ENCODE results near the gene C16orf46.
"Not testable (repeated sequence)": the region's sequence is repeated elsewhere in the genome, so short reads cannot be mapped to it uniquely, and the experiment has no call there.

The C16orf46 gene, protein sequence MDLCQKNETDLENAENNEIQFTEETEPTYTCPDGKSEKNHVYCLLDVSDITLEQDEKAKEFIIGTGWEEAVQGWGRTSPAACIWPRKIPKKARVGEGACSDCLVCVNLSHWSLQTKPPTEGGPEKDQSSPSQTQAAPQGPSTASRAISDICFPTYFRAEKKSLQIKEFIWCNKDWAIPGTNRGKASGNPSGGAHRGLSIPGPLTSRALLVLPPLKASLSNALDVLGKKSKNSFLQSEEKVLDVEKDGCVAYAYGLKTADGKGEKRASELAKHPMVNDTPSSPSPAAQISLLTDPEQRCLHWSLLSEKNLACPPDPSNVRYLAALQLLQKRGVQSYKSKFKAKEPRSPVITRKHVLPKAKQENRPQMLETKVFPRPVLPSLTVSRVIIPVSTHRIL

DNA sequence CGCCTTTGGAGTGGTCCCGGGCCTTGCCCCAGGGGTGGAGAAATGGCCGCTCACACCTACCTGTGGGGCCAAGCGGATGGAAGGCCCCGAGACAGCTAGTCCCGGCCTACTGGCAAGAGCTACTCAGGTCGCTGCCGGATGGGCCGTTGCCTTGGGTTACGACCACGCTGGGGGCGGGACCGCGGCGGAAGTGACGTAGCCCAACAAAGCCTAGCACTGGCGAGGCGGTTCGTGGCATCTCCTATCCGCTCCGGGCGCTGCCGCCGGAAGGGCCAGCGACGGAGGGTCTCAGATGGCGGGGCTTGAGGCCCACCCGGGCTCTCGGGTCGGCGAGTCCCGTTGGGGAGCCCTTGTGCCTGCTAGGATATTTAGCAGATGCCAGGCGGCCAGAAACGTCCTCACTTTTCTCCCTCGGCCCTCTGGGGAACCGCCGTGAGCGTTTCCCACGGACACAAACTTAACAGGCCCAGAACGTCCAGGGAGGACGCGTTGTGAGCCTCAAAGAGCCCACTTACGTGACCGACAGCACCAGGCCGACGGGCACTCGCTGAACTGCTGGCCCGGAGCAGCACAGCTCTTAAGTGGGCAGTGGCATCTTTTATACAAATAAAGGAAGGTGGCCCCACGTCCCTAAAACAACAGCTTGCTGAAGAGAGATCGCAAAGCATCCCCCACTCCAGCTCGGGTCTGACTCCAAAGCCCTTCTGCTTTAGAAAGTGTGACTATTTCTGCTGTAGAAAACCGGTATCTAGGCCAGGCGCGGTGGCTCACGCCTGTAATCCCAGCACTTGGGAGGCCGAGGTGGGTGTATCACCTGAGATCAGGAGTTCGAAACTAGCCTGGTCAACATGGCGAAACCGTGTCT is at the start of gene C16orf46:
Gene C16orf46, minus strand, starts transcription at position 163 of the 865 bp plus-strand sequence. CDS start 13,283 bp downstream, outside the sequence.
- TF ChIP-seq EZH2 (IDR thresholded peaks at IDR 0.05) (no peak), POLR2AphosphoS5 (IDR thresholded peaks at IDR 0.05; ENCODE audit: borderline replicate concordance, low read depth, low read length) (peak; percentile 79)
- peak; percentile 26 for DNase-seq (ENCODE audit: low read depth, low spot score)
- Histone ChIP-seq H3K36me3 (ENCODE audit: insufficient read depth, low read length) (no peaks in the 10 kb centered on the region), H3K4me3 (peak within 1 kb of the TSS; percentile 87), H3K9ac (ENCODE audit: insufficient read length) (peak within 1 kb of the TSS; percentile 76), H3K9me3 (ENCODE audit: low read depth, low read length) (no peaks in the 10 kb centered on the region), H3K27ac (peak within 1 kb of the TSS; percentile 67; the same call in 1 of the 2 replicates)

DNA sequence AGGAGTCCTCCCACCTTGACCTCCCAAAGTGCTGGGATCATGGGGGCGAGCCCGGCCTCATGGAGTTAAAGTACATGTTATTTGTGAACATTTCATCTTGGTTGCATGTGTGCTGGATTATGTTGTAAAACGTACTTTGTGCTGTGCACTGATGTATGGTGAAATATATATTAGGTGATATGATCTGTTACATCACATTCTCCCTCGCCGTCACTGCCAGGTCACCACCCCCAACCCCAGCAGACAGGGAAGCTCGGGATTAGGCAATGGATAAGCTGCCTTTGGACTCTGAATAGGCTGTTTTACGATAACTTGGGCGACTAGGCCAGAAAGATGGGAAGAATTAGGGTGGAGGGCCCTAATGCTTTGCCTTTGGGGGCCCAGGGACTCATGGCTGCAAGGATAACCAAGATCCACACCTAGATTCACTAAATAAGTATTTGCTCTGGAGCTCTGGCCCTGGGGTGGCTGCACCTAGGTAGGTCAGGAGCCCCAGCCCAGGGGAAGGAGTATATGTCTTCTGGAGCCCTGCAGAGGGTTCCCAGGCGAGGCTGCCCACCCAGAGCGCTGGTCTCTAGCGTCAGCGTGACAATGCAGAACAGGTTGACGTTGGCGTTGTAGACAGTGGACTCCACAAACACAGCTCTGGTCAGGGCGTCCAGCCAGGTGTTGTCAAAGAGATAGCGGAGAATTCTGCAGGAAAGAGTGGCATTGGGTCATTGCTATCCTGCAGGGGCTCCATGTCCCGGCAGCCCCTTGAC is 46.2 kb upstream of the C16orf46 start:
- no peaks in the 10 kb centered on the region for H3K36me3 ChIP-seq (ENCODE audit: insufficient read depth, low read length)
- H3K9me3 ChIP-seq (ENCODE audit: low read depth, low read length), result no peaks in the 10 kb centered on the region
- no peak overlapping the region for H3K27ac ChIP-seq
- no peak overlapping the region for H3K4me3 ChIP-seq
- H3K9ac ChIP-seq (ENCODE audit: insufficient read length), result no peak overlapping the region
- no peak for DNase-seq (ENCODE audit: low read depth, low spot score)
- TF ChIP-seq FOXP2 (optimal IDR thresholded peaks at IDR 0.05; ENCODE audit: control extremely low read depth, extremely low read length, insufficient read depth), result no peak
- TF ChIP-seq EZH2 (IDR thresholded peaks at IDR 0.05), result no peak
- TF ChIP-seq POLR2AphosphoS5 (IDR thresholded peaks at IDR 0.05; ENCODE audit: borderline replicate concordance, low read depth, low read length), result no peak

DNA sequence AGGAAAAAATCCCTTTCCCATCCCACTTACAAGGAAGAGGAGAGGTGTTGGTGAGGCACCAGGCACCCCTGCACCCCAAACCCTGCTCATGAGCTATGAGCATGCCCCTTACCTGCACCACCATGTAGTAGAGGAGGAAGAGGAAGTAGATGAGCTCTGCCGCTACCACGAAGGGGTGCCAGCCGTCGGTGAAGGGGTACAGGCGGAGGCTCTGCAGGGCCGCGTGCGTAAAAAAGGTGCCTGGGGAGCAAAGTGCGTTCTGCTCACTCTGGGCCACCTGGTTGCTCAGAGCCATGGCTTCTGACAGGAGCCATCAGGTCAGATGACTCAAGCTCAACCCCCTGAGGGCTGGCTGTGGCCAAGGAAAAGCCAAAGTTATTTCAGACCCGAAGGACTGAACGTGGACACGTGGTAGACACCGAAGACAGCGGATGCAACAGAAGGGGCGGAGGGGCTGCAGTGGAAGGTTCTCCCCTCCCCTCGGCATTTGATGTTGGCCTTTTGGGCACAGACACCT is 44.5 kb upstream of the C16orf46 start:
- Histone ChIP-seq H3K9ac (ENCODE audit: insufficient read length) (no peak overlapping the region), H3K4me3 (no peak overlapping the region), H3K27ac (no peak overlapping the region), H3K36me3 (ENCODE audit: insufficient read depth, low read length) (no peaks in the 10 kb centered on the region), H3K9me3 (ENCODE audit: low read depth, low read length) (no peaks in the 10 kb centered on the region)
- no peak for TF ChIP-seq POLR2AphosphoS5 (IDR thresholded peaks at IDR 0.05; ENCODE audit: borderline replicate concordance, low read depth, low read length)
- no peak for TF ChIP-seq EZH2 (IDR thresholded peaks at IDR 0.05)
- TF ChIP-seq FOXP2 (optimal IDR thresholded peaks at IDR 0.05; ENCODE audit: control extremely low read depth, extremely low read length, insufficient read depth), result no peak
- no peak for DNase-seq (ENCODE audit: low read depth, low spot score)

DNA sequence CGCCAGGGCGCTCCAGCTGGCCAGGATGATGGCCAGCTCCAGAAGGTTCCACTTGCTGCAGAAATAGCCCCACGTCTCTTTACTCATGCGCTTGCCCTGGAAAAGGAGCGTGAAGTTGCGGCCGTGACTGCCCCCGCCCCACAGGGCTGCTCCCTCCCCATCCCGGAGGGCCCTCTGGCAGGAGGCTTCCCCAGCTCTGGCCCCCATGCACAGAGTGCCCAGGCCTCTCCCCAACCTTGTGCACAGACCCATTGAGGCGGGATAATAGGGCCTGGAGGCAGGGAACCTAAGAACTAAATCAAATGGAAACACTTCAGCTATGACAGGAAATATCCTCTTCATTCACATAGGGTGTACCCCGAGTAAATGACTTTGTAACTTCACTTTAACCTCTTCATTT is 40.4 kb upstream of the C16orf46 start:
- DNase-seq (ENCODE audit: low read depth, low spot score), result no peak
- H3K4me3 ChIP-seq, result no peak overlapping the region
- H3K27ac ChIP-seq, result no peak overlapping the region
- no peaks in the 10 kb centered on the region for H3K9me3 ChIP-seq (ENCODE audit: low read depth, low read length)
- no peak for TF ChIP-seq POLR2AphosphoS5 (IDR thresholded peaks at IDR 0.05; ENCODE audit: borderline replicate concordance, low read depth, low read length)
- H3K36me3 ChIP-seq (ENCODE audit: insufficient read depth, low read length), result no peaks in the 10 kb centered on the region
- H3K9ac ChIP-seq (ENCODE audit: insufficient read length), result no peak overlapping the region

DNA sequence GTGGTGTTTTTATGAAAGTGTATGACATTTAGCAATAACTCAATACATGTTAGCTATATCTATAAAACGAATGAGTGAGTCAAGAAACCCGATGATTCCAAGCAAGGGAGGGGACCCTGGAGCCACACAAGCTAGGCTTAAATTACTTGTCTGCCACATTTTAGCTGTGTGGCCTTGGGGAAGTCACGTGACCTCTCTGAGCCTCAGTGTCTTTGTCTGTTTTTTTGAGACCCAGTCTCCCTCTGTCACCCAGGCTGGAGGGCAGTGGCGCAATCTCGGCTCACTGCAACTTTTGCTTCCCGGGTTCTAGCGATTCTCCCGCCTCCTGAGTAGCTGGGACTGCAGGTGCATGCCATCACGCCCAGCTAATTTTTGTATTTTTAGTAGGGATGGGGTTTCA is 39.2 kb upstream of the C16orf46 start:
- DNase-seq (ENCODE audit: low read depth, low spot score), result no peak

DNA sequence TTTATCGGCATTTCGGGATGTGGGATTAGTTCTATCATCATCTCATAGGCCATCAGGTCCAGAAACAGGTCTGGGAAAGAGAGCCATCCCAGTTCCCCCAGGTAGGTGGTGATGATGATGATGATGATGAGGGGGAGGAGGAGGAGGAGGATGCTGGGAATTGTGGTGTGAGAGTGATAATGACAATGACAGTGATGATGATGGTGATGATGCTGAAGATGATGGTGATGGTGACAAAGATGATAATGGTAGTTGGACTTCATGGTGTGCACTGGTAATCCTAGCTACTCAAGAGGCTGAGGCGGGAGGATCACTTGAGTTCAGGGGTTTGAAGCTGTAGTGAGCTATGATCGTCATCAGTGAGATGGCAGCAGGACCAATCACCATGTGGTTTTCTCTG is 35.4 kb upstream of the C16orf46 start:
- Histone ChIP-seq H3K9ac (ENCODE audit: insufficient read length) (no peak overlapping the region), H3K4me3 (no peak overlapping the region), H3K27ac (no peak overlapping the region), H3K36me3 (ENCODE audit: insufficient read depth, low read length) (no peaks in the 10 kb centered on the region), H3K9me3 (ENCODE audit: low read depth, low read length) (no peaks in the 10 kb centered on the region)
- TF ChIP-seq FOXP2 (optimal IDR thresholded peaks at IDR 0.05; ENCODE audit: control extremely low read depth, extremely low read length, insufficient read depth) (no peak), POLR2AphosphoS5 (IDR thresholded peaks at IDR 0.05; ENCODE audit: borderline replicate concordance, low read depth, low read length) (no peak), EZH2 (IDR thresholded peaks at IDR 0.05) (no peak)
- DNase-seq (ENCODE audit: low read depth, low spot score), result no peak

More for the DNA sequence above, 39.2 kb upstream of the C16orf46 start:
- no peak overlapping the region for H3K27ac ChIP-seq
- H3K9me3 ChIP-seq (ENCODE audit: low read depth, low read length), result no peaks in the 10 kb centered on the region
- no peaks in the 10 kb centered on the region for H3K36me3 ChIP-seq (ENCODE audit: insufficient read depth, low read length)
- no peak overlapping the region for H3K9ac ChIP-seq (ENCODE audit: insufficient read length)
- no peak overlapping the region for H3K4me3 ChIP-seq
- no peak for TF ChIP-seq POLR2AphosphoS5 (IDR thresholded peaks at IDR 0.05; ENCODE audit: borderline replicate concordance, low read depth, low read length)
- TF ChIP-seq EZH2 (IDR thresholded peaks at IDR 0.05), result no peak
- no peak for TF ChIP-seq FOXP2 (optimal IDR thresholded peaks at IDR 0.05; ENCODE audit: control extremely low read depth, extremely low read length, insufficient read depth)

DNA sequence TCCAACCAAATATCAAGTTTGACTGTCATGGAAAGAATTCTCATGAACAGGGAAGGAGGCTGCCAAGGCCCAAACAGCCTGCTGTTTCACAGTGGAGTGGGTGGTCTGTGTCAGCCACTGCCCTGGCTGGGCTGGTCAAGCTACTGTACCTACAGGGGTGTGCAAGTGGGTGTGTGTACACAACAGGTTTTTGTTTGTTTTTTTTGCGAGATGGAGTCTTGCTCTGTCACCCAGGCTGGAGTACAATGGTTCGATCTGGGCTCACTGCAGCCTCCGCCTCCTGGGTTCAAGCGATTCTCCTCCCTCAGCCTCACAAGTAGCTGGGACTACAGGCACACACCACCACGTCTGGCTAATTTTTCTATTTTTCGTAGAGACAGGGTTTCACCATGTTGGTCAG is 32.2 kb upstream of the C16orf46 start:
- H3K9me3 ChIP-seq (ENCODE audit: low read depth, low read length); H3K27ac ChIP-seq; H3K4me3 ChIP-seq; H3K36me3 ChIP-seq (ENCODE audit: insufficient read depth, low read length); H3K9ac ChIP-seq (ENCODE audit: insufficient read length); DNase-seq (ENCODE audit: low read depth, low spot score): not testable (repeated sequence)

DNA sequence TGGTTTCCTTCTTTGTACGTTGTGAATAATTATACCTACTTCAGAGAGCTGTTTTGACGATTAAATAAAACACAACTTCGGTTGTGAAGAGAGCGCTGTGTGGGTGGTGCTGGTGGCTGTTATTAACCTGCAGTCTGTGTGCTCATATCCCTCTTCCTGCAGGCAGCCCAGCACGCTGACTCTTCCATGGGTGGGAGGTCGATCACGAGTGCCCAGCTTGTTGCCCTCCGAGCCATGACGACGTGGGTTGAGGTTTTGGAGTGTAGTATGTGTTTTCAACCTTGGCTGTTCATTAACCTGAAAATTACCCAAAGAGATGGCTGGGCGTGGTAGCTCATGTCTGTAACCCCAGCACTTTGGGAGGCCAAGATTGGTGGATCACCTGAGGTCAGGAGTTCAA is 30.5 kb upstream of the C16orf46 start:
- Histone ChIP-seq H3K27ac (no peak overlapping the region), H3K9ac (ENCODE audit: insufficient read length) (no peak overlapping the region), H3K9me3 (ENCODE audit: low read depth, low read length) (no peaks in the 10 kb centered on the region), H3K4me3 (no peak overlapping the region), H3K36me3 (ENCODE audit: insufficient read depth, low read length) (no peaks in the 10 kb centered on the region)
- no peak for TF ChIP-seq EZH2 (IDR thresholded peaks at IDR 0.05)
- TF ChIP-seq FOXP2 (optimal IDR thresholded peaks at IDR 0.05; ENCODE audit: control extremely low read depth, extremely low read length, insufficient read depth), result no peak
- TF ChIP-seq POLR2AphosphoS5 (IDR thresholded peaks at IDR 0.05; ENCODE audit: borderline replicate concordance, low read depth, low read length), result no peak
- DNase-seq (ENCODE audit: low read depth, low spot score), result no peak
